Left hindlimb (tissue), 1 donor: ENCODE data around the gene ARG2.
"Not testable (repeated sequence)": the region's sequence is repeated elsewhere in the genome, so short reads cannot be mapped to it uniquely, and the experiment has no call there.

Source experiments
- DNase-seq: peaks from one replicate; pipeline ENCODE4 v3.0.0-alpha.2; 2018

Gene ARG2

GRCh38 chr14:67586369-67586768 lies 33.4 kb upstream of the ARG2 start:
- no peak for DNase-seq

- no peak for DNase-seq
These were observed 30.4 kb upstream of the ARG2 start for GRCh38 chr14:67589204-67589770.

- DNase-seq, result not testable (repeated sequence)
These were observed 26.1 kb upstream of the ARG2 start for GRCh38 chr14:67593650-67594049.

GRCh38 chr14:67595392-67595791 lies 24.3 kb upstream of the ARG2 start:
- DNase-seq, result no peak

- DNase-seq, result peak; percentile 93
These were observed 19.8 kb upstream of the ARG2 start, which contains the start of gene PIGH for GRCh38 chr14:67599698-67600561. Gene PIGH, minus strand, starts transcription at chr14:67600268. Its CDS starts 65 bp downstream, at chr14:67600203.

GRCh38 chr14:67600562-67600974 lies 19.2 kb upstream of the ARG2 start:
- DNase-seq, result not testable (repeated sequence)

- no peak for DNase-seq
These were observed 17.6 kb upstream of the ARG2 start for GRCh38 chr14:67602076-67602475.

- DNase-seq, result no peak
These were observed 16.6 kb upstream of the ARG2 start for GRCh38 chr14:67602995-67603545.

- DNase-seq, result no peak
These were observed 12.1 kb upstream of the ARG2 start for GRCh38 chr14:67607646-67608045.

GRCh38 chr14:67609642-67610310 lies 9.9 kb upstream of the ARG2 start:
- no peak for DNase-seq

GRCh38 chr14:67610491-67610890 lies 9.2 kb upstream of the ARG2 start:
- DNase-seq, result no peak

- DNase-seq, result no peak
These were observed 1.1 kb upstream of the ARG2 start for GRCh38 chr14:67618617-67619063.

- peak; percentile 34 for DNase-seq
These were observed 581 bp downstream of the ARG2 start for GRCh38 chr14:67620217-67620785.

- peak; percentile 46 for DNase-seq
These were observed 3.0 kb downstream of the ARG2 start for GRCh38 chr14:67622675-67623074.

- DNase-seq, result no peak
These were observed 3.4 kb downstream of the ARG2 start for GRCh38 chr14:67623114-67623513.

- not testable (repeated sequence) for DNase-seq
These were observed 6.4 kb downstream of the ARG2 start for GRCh38 chr14:67626131-67626530.

- no peak for DNase-seq
These were observed 7.8 kb downstream of the ARG2 start for GRCh38 chr14:67627519-67627918.

- no peak for DNase-seq
These were observed 10.5 kb downstream of the ARG2 start for GRCh38 chr14:67630186-67630585.

GRCh38 chr14:67630938-67631337 lies 11.2 kb downstream of the ARG2 start:
- DNase-seq, result no peak

GRCh38 chr14:67633451-67634147 lies 13.9 kb downstream of the ARG2 start:
- DNase-seq, result no peak

GRCh38 chr14:67636361-67636919 lies 16.7 kb downstream of the ARG2 start:
- no peak for DNase-seq

- no peak for DNase-seq
These were observed 18.9 kb downstream of the ARG2 start for GRCh38 chr14:67638642-67639041.
